ENCODE data around the gene CD40LG.

CD40LG gene

DNA sequence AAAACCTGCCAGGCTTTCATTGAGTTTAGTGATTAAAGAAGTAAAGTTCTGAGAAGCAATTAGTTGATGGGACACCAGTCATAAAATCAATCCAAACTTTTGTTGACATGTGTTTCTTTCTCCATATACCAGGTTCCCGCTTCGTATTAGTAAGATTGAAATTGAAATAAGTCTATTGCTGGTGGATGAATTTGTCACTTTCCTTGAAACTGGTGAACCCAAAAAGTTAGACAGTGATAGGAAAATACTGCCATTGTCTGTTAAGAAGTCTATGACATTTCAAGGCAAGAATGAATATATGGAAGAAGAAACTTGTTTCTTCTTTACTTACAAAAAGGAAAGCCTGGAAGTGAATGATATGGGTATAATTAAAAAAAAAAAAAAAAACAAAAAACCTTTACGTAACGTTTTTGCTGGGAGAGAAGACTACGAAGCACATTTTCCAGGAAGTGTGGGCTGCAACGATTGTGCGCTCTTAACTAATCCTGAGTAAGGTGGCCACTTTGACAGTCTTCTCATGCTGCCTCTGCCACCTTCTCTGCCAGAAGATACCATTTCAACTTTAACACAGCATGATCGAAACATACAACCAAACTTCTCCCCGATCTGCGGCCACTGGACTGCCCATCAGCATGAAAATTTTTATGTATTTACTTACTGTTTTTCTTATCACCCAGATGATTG, at the start of gene CD40LG:
Gene CD40LG (plus strand): TSS at position 482 of the 684 bp plus-strand sequence. CDS start 91 bp downstream, at position 573.
- DNase-seq = no peak

DNA sequence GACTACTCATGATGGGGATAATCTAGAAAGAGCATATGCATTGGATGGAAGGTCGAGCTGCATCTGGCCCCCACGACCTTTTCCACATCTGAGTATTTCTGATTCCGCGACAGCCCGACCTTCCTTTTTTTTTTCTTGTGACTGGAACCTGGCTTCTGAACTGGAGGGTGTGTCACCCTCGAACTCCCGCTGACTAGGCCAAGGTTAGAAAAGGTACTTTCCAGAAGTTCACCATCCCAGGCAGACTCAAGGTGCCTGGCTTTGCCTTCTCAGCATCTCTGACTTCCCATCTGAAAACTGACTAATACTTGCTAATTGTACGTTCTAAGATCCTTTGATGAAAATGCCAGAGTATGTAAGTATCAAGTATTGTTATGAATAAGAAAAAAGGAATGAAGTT, 49.3 kb upstream of the CD40LG start:
- DNase-seq = no peak

DNA sequence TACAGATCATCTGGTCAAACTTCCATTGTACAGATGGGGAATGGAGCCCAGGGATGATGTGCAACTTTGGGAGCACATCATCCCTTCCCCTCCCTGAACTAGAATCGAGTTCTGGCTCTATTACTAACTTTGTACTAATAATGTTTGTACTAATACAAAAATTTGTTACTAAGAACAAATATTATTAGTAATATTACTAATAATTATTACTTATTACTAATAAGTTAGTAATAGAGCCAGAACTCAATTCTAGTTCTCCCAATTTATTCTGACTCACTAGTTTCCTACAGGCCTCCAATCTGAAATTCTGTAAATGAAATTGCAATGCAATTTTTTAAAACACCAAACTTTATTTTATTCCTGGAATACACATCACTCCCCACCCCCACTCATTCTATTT, 47.9 kb upstream of the CD40LG start:
- DNase-seq = no peak

DNA sequence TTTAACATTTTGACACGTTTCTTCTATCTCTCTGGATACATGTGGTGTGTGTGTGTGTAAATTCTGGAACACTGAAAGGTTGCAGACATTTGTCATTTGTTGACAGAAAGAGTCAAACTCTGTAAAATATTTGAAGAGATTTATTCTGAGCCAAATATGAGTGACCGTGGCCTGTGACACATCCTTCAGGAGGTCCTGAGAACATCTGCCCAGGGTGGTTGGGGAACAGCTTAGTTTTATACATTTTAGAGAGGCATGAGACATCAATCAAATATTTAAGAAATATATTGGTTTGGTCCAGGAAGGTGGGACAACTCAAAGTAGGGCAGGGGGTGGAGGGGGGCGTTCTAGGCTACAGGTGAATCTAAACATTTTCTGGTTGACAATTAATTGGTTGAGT, 40.7 kb upstream of the CD40LG start:
- no peak for DNase-seq

DNA sequence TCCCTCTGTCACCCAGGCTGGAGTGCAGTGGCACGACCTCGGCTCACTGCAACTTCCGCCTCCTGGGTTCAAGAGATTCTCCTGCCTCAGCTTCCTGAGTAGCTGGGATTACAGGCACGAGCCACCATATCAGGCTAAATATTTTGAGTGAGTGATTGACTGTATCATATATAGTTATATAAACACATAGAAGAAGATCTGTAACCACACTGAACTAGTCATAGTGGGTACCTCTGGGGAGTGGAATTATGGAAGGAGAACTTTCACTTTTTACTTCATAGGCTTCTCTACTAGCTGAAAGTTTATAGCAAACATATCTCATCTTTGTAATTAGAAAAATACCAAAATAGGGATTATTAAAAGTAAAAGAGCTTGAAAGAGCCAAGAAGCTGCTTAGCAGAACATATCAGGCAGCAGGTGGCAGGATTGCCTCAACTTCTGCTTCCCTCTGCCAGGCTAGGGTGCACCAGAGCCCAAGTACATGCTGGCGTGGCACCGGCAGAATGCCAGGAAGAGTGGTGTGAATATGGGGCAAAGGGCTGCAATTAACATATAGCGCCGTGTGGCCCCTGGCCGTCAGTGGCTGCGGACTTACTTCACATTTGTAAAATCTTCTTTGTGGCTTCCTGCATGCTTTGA, 39.5 kb upstream of the CD40LG start:
- no peak for DNase-seq

DNA sequence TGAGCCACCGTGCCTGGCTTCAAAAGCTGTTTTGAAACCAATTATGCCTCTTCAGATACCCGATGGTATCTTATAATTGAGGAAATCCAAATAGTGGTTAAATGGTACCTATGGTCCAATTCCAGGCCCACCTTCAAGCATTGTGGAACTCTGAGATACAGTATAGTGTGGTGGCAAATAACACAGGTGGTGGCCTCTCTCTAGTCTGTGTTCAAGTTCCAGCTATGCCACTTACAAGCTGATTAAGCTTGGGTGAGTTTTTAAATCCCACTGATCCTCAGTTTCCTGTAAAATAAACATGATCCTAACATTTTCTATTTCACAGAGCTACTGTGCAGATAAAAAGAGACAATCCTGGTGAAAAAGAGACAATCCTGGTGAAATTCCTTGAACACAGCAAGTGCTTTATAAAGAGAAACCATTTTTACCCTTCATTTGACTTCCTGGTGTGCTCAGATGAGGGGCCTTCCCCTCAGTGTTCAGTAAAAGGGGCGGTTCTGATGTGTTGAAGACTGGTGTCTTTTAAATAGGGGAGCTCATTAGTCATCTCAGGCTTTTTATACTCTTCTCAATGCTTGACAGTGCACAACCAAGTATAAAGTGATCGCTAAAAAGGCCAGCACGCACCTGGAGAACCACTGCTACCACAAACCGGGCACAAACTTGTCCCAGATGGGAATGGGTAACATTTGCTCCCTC, 30.8 kb upstream of the CD40LG start:
- DNase-seq = no peak

DNA sequence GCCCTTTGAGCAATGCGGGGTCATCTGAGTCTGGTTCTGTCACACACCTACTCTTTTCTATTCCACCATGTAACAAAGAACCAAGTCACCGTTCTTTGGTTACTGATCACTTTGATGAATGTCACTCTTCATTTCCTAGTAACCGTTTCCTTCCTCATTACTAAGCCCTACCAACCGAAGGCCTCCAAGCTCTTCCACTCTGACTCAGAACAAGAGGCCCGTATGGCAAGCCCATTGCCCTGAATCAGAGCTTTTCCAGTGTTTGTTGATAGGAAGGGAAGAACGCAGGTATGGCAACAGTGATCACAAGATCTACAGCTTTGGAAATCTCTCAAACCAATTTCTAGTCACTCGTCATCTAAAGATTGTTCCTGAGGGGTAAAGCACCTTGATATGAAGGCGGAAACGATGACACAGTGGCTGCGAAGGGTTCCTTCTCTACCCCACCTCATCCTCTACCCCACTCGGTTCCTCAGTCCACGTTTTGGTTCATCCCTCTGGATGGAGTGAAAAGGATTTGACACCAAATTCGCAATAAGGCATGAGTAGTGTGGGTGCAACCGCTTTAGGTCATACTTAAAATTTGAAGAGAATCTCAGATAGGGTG, 28.0 kb upstream of the CD40LG start:
- DNase-seq = no peak

DNA sequence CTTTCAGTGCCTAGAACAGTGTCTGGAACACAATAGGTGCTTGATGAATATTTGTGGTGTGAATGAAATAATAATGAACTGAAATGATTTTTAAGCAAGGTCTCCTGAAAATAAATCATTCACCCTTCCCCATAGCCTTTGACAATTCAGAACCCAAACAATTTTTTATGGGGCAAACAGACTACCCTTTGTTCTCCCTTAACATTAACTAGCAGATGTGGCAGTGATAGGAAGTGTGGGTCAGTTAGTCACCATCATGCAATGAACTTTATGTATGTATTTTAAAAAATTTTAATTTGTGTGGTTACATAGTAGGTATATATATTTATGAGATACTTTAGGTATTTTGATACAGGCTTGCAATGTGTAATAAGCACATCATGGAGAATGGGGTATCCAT, 27.2 kb upstream of the CD40LG start:
- DNase-seq = no peak

DNA sequence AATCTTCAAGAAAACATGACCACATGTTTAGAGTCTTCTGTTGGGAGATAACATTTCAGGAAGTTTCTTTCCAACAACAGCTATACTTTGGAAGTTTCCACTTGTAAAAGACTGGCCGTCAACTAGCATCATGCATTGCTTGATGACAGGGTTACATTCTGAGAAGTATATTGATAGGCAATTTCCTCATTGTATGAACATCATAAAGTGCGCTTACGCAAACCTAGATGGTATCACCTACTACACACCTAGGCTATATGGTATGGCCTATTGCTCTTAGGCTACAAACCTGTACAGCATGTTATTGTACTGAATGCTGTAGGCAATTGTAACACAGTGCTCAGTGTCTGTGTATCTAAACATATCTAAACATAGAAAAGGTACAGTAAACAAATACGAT, 25.4 kb upstream of the CD40LG start:
- no peak for DNase-seq

DNA sequence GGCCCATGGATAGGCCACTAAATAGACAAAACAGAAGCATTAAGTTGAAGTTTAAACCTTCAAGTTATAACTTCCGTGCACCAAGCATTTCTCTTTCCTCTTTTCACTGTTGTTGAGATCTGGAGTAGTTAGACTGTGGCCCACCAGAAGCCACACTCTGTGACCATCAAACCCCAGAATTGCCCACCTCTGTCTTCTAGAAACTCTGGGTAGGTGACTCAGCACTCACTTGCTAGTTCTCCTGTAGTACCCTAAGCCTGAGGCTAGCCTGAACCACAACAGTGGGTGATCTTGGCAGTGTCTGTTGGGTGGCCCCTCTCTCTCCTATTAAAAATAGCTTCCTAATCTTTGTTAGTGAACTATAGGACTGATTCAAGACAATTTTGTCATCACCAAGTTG, 24.6 kb upstream of the CD40LG start:
- DNase-seq = no peak

DNA sequence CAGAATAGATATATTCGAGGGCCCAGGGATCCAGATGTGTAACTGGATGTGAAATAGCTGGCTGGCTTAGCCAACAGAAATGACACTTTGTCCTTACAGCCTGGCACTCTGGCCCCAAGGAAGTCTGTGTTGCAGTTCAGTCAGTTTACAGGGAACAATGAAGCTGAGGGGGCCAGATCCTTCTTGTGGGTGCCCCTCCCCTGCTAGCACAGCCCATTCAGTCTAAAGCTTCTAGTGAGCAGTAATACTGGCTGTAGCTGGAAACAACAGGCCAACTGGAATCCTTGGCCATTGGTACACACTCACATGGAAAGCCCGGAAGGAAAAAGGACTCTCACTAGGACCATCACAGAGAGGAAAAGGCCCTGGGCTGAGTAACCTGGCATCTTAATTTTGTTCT, 22.7 kb upstream of the CD40LG start:
- DNase-seq = no peak

DNA sequence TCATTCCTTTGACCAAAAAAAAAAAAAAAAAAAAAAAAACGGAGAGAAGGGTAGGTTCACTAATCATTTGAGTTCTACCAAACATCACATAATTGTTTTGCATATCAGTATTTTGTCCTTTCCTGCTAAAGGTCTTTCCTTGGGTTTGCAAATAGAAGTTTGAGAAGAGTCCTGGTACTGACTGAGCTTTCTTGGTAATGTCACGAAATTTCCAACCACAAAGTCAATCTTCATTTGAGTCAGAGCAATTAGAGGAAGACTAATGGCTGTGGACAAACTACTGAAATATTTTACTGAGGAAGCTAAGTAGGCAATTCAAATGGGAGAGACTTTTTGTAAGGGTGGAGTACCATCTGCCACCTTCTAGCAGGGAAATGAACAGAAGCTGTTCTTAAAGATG, 21.7 kb upstream of the CD40LG start:
- no peak for DNase-seq

DNA sequence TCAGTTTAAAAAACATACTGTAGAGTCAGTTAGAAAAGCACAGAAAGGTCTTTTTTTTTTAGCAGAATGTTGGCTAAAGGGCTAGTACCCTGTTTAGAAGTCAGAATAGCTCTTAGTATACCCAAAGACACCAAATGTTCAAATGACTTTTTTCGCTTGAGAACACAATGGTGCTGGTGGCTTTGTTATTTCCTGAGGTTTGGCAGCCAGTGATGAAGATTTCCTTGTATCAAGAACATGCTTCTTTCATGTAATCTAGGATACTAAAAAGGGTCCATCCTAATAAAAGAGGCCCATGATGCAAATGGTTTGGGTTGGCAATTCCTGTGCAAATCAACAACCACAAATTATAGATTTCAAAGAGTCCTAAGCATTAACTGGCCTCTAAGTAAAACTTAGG, 21.1 kb upstream of the CD40LG start:
- no peak for DNase-seq

DNA sequence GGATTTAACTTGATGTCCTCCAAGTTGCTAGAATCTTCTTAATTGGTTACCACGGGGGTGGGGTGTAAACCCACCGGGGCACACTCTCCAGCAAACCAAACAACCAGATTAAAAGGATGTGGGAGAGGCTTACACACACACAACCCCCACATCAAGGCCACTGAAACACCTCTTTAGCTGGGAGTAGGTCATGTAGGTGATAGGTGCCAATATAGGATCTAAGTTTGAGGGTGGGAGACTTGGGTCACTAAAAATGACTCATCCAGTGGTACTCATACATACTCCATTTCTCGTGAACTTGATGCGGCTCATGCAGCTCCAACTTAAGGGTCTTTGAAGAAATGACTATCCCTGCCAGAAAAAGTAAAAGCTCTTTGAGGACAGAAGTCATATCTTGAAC, 20.5 kb upstream of the CD40LG start:
- DNase-seq = no peak

DNA sequence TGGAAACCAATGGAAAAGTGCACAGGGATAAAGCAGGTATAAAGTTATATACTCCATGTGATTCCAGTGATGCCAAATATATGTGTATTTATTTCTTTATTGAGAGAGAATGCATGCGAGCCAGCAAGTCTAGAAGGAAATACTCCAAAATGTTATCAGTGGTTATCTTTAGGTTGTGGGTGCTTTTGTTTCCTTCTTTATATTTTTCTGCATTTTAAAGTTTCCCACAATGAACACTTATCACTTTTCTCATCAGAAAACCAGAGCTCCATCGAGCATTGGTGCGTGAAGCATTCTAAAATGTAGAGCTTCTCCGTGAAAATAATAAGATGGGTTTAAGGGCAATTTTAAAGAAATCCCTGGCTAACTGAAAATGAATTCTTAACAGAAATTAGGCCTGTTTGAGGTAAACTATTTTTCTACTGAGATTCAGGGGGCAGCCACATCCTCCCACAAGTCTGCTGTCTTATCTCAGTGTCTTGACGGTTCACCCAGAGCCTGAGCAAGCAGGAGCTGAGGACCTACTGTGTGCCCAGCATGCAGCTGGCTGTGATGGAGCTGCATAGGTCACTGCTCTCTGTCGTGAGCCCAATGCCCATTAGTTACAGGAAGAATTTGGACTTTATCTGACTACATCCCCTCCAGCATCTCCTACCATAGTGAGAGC, 18.7 kb upstream of the CD40LG start:
- no peak for DNase-seq

DNA sequence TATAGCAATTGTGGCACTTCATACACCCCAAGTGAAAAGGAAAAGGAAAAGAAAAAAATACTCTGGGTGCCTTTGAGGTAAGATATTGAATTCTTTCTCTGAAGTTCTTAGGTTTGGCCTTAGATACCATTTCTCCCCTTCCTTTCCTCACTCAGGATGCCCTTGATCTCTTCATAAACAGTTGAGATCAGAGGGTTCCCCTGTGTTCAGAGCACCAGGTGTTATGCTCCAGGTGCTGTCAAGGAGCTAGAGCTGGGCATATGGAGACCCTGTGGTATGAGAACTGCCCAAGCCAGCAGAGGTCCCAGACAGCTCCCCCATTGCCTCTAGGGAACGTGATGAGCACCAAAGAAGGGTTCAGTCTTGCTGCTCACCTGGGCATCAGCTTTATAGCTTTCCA, 17.1 kb upstream of the CD40LG start:
- DNase-seq = no peak

DNA sequence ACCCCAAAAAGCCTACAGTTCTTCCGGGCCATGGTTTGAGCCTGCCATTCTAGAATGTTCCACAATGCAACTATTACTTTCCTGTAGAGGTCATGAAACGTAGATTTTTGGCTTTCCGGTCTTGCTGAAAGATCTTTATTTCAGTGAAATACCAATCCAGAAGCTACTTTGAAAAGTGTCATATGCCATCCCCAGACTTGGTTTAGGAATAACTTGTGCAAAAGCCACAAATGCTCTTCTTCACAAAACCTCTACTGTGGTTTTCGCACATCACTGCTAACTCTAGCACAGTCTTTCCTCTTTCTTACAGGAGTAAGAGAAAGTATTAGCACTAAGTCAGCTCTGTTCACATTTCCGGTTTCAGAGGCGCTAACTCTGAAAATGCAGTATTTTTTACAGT, 12.7 kb upstream of the CD40LG start:
- no peak for DNase-seq

DNA sequence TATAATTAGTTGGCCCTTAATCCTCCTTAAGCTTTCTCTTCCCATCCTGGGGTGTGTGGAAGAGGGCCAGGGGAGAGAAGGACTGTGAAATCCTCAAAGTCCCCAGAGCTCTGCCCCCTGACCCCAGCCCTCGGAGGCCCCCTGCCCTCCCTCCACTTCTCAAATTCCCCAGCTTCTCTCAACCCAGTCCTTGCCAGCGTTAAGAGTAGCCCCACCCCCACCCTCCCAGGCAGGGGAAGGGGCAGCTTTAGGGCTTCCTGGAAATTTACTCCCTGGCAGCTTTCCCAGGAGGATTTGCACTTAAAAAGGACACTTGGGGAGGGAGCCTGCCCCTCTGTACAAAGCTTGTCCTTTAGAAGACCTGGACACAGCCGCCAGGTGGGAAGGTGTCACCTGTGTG, 11.8 kb upstream of the CD40LG start:
- no peak for DNase-seq

DNA sequence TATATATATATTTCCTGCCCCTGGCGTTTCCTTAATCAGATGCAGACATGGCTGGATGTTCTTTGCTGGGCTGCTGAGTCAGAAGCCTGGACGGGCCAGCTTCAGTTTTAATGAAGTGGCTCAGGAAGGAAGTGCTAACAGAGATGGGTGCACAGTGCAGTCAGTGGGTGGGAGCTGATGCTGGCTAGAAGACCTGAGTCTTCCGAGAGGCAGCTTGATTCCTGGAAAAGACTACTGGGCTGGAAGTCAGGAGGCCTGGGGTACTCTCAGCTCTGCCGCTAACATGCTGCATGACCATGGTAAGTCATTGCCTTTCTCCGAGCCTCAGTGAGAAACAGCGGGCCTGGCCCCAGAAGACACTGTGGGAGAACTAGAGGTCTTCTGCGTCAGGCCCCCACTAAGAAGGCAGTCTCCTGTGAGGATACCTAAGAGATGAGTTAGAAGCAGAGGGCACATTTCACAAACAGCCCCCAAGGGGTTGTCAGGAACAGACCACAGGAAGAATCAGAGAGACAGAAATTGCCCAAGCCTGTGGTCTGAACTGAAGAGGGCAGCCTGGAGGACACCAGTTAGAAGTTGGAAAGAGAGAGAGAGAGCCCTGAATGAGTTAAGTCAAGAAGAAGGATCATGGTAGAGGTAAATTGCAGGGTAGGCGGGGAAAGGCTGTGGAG, 8.3 kb upstream of the CD40LG start:
- DNase-seq = no peak

DNA sequence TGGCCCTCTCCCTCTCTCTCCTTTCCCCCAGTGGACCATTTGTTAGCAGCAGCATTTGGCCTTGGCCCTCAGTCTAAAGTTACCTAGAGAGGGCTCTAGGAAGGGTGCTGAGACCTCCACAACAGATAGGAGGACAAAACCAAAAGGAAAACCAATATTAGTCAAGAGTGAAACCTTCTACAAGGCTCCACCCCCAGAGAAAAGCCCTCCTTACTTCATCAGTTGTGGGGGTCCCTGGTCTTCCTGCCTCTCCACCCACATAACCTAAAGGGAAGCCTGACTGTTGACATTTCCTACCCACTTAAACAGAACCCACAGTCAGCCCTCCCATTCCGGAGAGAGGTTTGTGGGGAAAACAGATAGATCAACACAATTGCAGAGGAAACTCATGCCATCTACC, 4.7 kb upstream of the CD40LG start:
- no peak for DNase-seq

DNA sequence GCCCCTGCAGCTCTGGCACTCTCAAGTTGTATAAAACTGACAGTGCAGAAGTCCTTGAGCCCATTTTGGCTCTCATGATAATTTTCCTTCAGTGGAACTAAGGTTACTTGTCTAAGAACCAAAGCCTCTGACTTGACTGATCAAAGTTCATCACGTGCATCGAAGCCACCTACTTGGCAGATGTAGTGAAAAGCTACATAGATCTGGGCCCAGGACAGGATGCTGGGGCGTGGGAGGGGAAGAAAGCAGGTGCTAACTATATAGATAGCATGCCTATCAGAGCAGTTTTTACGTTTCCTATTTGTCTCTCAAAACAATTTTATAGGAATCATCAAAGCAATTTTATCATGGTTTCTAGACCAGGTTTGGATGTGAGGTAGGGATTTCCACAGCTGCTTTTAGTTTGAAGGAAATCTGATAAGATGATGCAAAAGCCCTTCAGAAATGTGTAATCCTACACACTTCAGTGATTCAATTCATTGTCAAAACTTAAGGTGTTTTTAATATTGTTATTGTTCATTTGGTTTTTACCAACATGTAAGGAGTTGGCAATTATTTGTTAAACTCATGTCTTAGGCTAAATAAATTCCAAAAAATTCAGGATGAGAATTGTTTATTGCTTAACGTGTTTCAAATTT, 1.2 kb upstream of the CD40LG start:
- DNase-seq = no peak

DNA sequence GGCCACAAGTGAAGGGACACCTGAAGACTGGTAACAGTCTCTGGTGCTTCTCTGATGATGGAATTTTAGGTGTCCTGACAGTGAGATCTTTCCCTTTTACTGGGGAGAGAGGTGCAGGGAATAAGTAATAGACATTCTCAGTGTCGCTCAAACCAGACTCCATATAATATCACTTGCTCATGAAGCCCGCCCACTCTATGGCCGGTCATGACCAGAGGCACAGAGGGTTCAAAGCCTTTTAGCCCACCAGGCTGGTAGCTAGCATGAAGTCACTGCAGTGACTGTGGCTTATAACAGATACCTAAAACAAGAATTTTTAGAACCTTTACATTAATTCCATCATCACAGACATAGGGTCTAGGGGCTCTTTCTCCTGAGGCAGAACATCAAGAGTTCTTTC, 2.9 kb downstream of the CD40LG start:
- DNase-seq = no peak
